Smooth muscle cell of the pulmonary artery (primary cell): ENCODE measurements around the gene PLXDC1. TPM values are rescaled to one million over a fixed set of nuclear protein-coding genes. Genes with fewer than 3 reads are reported as not detected.

ENCODE experiments used
- total RNA-seq: library from RNA; depleted of rRNA; stranded (reverse); fragments of >200 nt; gene quantifications from 2 replicates; pipeline ENCODE4 v1.2.3, GENCODE V29; 2014

Gene PLXDC1
- 0.50 and 3.5 TPM in 2 replicates for total RNA-seq

GRCh38 chr17:39151150-39151942 is at the start of gene PLXDC1:
PLXDC1 (minus strand) TSS chr17:39151637; CDS start chr17:39151437, 200 bp downstream.

GRCh38 chr17:39200070-39200879 is 48.8 kb upstream of the PLXDC1 start, which contains the start of gene RPL19:
RPL19 (plus strand) TSS chr17:39200283; CDS start chr17:39200345, 62 bp downstream.

GRCh38 chr17:39197380-39198185 is 46.1 kb upstream of the PLXDC1 start, which contains the start of gene CACNB1:
CACNB1 (minus strand) TSS chr17:39197669; CDS start chr17:39197495, 174 bp downstream.

GRCh38 chr17:39165841-39166349 is 14.5 kb upstream of the PLXDC1 start, which contains the start of gene ARL5C:
ARL5C (minus strand) TSS chr17:39166161; CDS start chr17:39165760, 401 bp downstream.

Other genes starting within 250 kb of the PLXDC1 start
- gene FBXO47, start 184.2 kb downstream of the PLXDC1 start, total RNA-seq, result not detected in 2 replicates
- gene ARL5C, start 14.5 kb upstream of the PLXDC1 start, total RNA-seq, result not detected in 2 replicates
- gene CACNB1, start 46.0 kb upstream of the PLXDC1 start, total RNA-seq, result 8.0 and 8.1 TPM in 2 replicates
- 1,077 and 1,207 TPM in 2 replicates for gene RPL19, start 48.6 kb upstream of the PLXDC1 start, total RNA-seq
- gene STAC2, start 74.3 kb upstream of the PLXDC1 start, total RNA-seq, result 0.13 and 2.1 TPM in 2 replicates
- 15.2 and 17.1 TPM in 2 replicates for gene FBXL20, start 250.0 kb upstream of the PLXDC1 start, total RNA-seq